Stimulated activated CD8-positive, alpha-beta memory T cell treated with anti-CD3 and anti-CD28 coated beads, Interleukin-15, amount 100 ng/mL, for 24 hours (primary cell): ENCODE results near the gene SPRED1.

Experiments used
- DNase-seq: peaks from one replicate; pipeline ENCODE4 v3.0.0-alpha.2; 2020; ENCODE audit warnings: low read depth

Gene SPRED1

DNA sequence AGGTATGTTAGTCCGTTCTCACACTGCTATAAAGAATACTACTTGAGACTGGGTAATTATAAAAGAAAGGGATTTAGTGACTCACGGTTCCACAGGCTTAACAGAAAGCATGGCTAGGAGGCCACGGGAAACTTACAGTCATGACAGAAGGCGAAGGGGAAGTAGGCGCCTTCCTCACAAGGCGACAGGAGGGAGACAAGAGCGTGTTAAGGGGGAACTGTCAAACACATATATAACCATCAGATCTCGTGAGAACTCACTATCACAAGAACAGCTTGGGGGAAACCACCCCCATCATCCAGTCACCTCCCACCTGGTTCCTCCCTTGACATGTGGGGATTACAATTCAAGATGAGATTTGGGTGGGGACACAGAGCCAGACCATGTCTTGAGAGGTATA lies 30.4 kb downstream of the SPRED1 start:
- DNase-seq: no peak

DNA sequence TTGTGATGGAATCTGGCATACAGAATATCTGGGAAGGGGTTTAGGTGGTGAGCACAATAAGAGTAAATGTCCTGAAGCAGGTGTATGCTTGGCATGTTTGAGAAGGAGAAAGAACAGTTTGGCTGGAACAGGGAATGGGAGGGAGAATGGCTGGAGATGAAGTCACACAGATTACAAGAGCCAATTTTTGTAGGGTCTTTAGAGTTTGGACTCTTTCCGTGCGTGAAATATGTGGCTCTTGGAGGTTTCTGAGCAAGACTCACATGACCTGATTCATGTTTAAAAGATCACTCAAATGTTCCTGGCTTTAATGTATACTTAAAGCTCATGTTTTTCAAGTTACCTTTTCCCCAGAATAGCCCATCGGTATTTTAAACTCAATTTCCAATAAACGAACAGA lies 32.8 kb downstream of the SPRED1 start:
- DNase-seq: no peak

DNA sequence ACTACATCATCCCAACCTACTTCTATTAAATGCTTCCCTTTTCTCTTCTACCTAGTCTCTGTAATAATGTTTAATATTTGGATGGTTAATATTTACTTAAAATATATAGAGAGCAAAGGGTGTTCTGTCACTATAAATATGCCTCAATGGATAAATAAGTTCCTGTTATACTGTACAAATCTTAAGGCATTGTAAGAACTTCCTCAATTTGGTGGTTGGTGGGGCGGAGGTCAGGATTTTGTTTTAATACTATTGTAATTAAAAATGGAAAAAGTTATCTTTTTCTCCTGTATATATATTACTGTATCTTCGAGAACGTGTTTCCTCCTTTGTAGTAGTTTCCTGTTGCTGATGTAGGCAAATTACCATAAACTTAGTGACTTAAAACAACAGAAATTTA lies 41.5 kb downstream of the SPRED1 start:
- DNase-seq: no peak

DNA sequence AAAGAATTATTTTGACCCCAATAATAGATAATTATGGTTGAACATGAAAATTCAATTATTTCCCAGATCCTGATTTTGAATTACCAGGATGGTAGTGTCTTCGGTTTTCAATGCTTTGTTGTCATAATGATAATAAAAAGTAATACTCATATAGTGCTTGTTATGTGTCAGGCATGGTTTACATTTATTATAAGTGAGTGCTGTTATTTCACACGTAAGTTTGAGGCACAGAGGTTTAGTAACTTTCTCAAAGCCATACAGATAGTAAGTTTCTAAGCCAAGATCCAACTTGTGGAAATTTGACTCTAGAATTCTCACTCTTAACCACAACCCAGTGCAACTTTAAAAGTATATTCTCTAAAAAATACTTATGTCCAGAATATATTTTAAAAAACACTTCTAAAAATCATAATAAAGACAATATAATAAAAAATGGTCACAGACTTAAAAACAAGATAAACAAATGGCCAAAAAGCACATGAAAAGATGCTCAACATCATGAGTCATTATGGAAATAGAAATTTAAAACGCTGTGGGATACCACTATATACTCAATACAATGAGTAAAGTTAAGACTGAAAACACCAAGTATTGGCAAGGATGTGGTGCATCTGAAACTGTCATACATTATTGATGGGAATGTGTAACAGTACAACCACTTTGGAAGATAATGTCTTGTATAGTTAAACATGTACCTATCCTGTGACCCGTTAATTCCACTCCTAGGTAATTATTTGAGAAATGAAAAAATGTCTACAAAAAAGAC lies 45.2 kb downstream of the SPRED1 start:
- no peak for DNase-seq

DNA sequence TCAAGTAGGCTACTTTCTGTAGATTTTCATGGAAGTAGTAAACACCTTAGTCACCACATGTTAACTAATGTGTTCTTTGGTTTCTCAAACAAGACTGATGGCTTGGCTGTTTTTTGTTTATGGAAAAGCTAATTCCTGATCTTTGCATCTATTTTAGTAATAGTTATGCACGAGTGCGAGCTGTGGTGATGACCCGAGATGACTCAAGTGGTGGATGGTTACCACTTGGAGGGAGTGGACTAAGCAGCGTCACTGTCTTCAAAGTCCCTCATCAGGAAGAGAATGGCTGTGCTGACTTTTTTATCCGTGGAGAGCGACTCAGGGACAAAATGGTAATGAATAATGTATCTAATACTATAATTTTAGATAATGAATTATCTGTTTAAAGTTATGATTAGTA lies 46.6 kb downstream of the SPRED1 start:
- DNase-seq: no peak

DNA sequence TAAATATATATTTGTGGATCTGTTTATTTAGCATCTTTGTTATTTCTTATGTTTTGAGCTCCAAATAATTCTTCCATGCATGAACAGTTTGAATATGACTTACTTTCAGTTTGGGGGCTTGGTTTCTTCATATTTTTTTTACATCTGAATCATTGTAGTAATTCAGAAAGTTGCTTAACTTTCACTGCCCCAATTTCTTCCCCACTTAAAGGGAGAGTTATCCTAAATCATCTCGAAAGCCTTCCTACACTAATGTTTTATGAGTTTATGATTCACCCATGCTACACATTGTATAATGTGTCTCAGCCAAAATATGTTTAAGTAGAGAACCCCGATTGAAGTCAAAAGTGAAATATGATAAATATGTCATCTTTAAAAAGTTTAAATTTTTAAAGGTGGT lies 47.8 kb downstream of the SPRED1 start:
- DNase-seq: no peak

DNA sequence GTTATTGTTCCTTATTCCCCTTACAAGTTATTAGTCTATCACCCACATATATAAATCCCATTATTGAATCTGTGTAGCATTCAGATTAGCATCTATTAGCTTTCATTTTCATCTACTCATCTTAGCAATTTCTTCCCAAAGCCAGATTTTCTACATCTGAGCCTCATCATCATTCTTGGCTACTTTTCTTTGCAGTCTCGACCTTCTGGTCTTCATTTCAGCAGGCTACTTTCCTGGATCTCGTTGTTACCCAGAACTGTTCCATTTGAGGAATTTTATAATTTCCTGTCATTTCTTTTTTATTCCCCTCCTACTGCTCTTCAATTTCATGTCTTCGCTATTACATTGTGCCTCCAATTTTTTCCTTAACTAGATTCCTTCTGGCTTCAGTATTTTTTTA lies 51.8 kb downstream of the SPRED1 start:
- DNase-seq: no peak

DNA sequence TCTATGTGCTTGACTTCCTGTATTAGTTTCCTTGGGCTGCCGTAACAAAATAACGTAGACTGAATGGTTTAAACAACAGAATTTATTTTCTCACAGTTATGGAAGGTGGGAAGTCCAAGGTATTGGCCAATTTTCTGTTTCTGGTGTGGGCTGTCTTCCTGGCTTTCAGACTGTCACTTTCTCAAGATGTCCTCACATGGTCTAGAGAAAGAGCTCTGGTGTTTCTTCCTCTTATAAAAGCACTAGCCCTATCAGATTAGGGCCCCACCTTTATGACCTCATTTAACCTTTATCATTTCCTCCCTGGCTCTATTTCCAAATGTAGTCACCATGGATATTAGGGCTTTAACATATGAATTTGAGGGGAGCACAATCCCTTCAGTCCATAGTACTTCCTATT lies 54.6 kb downstream of the SPRED1 start:
- no peak for DNase-seq

DNA sequence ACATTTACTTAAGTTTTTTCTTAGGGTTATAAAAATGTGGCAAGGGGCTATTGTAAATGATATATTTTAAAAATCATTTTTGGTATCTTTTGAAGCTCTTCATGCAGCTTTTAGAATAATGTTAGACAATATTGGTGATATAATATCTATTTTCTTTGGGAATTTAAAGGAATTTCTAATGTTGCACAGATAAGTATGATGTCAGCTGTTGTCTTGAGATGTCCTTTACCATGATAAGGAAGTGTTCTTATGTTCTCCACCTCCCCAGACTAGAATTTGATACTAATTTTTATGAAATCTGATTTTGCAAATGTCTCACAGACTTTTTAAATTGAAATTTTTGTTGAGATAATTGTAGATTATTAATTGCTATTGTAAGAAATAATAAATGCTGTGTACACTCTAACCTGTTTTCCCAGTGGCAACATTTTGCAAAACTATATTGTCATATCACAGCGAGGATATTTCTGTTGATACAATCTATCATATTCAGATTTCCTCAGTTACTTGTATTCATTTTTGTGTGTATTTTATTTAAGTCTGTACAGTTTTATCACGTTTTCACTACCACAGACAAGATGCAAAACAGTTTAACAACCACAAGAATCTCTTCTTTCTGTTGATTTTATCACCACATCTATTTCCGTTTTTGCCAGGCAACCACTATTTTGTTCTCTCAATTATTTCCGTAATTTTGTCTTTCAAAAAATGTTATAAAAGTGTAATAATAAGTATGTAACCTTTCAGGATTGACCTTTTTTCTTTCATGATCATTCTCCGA lies 55.4 kb downstream of the SPRED1 start:
- no peak for DNase-seq

DNA sequence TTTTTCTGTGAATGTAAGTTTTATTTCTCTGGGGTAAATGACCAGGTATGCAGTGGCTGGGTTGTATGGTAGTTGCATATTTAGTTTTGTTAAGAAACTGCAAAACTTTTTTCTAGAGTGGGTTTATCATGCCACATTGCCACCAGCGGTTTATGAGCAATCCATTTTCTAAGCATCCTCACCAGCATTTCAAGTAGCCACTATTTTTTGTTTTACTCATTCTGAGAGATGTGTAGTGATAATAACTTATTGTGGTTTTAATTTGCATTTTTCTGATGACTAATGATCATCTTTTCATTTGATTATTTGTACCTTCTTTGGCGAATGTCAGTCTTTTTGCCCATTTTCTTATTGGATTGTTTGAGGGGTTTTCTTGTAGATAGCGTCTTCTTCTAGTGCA lies 56.2 kb downstream of the SPRED1 start:
- DNase-seq: no peak

DNA sequence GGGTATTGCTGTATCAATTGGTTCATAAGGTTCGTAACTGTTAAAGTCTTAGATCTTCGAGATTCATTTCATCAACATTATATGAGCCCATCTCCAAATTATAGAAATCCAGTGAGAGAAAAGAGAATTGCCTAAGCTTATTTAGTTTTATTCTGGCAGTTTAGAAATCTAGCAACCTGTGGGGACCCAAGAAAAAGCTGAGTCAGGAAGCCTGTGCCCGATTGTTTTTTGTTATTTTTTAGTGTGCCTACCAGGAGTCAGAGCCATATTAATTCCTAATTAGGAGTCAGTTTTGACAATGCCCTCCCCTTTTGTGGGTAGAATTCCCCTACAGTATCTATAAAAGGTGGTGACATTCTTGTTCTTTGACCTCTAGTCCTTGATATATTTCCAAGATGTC lies 59.6 kb downstream of the SPRED1 start:
- DNase-seq: no peak

DNA sequence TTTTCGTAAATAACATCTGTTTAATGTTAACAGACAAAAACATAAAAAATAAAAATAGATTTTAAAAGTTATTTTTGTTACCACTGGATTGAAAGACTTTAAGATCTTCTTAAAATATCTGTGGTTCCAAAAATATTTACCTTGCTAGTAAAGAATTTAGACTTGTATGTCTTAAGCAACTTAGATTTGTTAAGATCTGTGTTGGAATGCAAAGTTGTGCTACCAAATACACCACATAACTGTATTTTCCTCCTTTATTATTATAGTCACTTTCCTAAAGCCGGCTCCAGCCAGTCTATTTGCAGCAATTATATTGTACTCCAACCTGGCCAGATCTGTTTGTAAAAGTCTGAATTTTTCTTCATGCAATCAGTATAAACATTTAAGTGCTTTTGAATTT lies 63.7 kb downstream of the SPRED1 start:
- no peak for DNase-seq

DNA sequence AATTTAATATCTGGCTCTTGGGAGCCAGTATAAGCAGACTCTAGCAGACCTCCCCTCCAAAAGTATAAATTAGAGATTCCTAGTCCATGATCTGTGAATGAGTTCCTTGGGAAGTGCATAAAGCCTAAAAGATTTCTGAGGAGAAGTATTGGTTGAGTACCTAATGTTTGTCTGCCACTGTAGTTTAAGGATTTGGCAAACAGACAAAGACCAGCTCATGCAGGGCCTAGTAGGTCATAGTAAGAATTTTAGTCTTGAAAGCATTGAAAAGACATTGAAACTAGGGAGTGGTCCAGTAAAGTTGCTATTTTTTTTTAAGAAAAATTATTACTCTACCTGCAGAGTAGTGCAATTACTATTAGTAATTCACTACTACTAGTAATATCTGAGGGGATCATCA lies 67.5 kb downstream of the SPRED1 start:
- DNase-seq: no peak

DNA sequence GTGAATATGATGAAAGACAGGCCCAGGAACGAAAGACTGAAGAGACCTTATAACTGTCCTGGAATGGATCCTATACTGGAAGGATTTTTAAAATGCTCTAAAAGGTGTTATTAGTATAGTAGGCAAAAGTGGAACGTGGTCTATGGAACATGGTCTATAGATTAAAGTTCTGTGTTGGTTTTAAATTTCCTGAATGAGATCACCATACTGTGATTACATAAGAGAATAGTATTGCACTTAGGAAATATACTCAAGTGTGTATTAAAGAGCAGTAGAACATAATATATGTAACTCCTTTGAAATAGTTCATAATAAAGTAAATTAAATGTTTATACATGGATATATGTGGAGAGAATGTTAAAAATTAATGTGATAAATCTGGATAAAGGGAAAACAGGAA lies 68.2 kb downstream of the SPRED1 start:
- DNase-seq: no peak

DNA sequence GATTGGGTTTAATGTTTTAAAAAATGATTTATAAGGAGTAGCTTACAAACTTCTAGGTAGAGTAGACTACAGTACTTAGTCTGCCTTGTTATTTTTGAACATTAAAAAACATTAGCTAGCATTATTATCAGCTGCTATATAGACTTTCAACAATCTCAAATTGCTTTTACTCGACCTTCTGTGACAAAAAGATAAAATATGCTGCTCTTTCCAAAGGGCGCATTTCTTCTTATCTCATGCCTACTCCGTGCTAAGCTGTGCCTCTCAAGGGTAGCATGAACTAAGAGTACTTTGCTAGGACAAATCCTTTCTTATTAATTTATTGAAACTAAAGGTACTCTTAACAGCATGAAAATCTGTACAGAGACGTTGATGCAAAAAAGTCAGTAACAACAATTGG lies 71.3 kb downstream of the SPRED1 start:
- DNase-seq: no peak

DNA sequence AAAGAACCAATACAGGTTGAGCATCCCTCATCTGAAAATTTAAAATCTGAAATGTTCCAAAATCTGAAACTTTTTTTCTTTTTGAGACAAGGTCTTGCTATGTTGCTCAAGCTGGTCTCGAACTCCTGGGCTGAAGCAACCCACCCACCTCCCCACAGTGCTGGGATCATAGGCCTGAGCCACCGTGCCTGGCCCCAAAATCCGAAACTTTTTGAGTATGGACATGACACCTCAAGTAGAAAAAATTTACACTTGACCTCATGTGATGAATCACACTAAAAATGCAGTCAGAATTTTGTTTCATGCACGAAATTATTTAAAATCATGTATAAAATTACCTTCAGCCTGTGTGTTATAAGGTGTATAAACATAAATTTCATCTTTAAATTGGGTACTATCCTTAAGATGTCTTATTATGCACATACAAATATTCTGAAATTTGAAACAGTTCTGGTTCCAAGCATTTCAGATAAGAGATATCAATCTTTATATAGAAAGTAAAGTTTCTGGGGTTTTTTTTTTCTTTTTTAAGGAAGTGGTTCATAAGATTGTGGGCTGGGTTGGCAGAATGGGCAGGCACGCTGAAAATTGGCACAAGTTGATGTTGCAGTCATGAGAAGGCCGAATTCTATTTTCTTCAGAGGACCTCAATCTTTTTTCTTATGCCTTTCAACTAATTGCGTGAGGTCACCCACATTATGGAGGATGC lies 72.5 kb downstream of the SPRED1 start:
- no peak for DNase-seq

DNA sequence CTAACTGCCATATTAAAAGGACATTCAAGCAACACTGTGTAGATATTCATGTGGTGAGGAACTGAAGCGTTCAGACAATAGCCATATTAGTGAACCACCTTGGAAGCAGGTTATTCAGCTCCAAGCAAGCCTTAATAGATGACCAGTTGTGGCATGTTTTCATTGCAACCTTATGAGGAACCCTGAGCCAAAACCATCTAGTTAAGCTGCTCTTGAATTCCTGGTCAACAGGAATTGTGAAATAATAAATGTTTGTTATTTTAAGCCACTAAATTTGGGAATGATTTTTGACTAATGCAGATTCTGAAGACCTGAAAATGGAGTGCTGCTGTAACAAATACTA lies 73.0 kb downstream of the SPRED1 start:
- DNase-seq: no peak

DNA sequence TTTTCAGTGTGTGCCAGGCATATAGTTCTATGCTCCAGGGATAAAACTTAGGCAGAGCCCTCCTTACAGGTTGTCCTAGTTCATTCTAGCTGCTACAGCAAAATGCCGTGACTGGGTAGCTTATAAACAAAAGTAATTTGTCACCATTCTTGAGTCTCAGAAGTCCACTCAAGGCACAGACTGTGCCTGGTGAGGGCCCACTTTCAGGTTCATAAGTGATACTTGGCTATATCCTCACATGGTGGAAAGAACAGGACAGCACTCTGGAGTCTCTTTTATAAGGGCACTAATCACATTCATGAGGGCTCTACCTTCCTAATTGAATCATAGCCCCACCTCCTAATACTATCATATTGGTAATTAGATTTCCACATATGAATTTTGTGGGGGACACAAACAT lies 80.1 kb downstream of the SPRED1 start:
- DNase-seq: no peak

DNA sequence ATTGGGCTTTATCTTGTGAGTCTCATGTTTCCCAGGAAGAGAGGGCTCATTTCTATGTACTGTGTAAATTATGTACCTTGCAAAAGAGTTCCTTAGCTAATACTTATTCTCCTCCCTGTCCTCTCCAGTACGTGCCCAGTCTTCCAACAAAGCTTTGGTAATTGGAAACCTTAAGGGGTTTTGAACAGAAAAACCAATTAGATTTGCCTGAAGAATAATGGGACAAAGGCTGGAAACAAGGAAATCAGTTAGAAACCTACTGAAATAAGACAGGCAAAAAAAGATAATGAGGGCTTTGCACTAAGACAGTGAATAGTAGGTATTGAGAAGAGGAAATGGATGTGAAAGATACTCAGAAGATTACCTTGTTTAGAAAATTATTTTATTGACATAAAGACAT lies 82.5 kb downstream of the SPRED1 start:
- DNase-seq: no peak

DNA sequence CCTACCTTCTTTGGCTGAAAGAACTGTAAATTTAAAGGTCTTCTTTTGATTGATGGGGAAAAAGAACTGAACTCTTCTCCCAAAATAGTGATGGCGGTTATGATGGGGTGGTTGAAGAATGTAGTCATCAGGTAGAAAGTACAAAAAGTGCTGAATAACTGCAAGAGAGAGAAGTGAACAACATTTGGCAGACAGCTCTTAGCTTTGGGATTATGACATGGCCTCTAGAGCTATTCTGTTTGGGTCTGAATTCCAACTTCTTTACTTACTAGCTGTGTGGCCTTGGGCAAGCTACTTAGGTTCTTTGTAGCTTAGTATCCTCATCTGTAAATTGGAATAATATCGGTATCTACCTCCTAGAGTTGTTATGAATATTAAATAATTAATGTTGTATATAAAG lies 91.7 kb downstream of the SPRED1 start:
- no peak for DNase-seq

DNA sequence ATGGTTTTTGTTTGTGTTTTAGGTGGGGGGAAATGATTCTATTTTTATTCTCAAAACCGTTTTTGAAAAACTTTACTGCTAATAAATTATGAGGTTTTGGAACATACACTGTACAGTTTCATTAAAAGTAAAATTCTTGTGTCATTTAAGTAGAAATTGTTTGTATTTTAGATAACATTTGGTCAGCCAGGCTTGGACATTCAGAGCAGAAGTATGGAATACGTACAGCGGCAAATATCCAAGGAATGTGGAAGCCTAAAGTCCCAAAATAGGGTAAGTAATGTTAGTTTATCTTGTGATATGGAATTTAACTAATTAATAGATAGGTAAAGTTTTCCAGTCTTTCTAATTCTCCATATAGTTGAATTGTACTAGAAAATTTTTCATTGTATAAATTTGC lies 96.6 kb downstream of the SPRED1 start:
- DNase-seq: no peak

DNA sequence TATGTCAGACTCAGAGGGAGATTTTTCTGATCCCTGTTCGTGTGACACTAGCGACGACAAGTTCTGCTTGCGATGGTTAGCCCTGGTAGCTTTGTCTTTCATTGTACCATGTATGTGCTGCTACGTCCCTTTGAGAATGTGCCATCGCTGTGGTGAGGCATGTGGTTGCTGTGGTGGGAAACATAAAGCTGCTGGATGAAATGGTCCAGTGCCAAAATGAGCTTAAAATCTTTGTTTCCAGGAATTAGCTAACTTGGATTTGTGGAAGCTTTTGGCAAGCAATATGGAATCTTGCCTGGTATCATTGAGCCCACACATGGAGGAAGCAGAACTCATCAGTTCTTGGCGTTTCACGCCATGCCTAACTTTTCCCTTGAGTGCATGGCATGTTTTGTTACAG lies 98.8 kb downstream of the SPRED1 start:
- no peak for DNase-seq

DNA sequence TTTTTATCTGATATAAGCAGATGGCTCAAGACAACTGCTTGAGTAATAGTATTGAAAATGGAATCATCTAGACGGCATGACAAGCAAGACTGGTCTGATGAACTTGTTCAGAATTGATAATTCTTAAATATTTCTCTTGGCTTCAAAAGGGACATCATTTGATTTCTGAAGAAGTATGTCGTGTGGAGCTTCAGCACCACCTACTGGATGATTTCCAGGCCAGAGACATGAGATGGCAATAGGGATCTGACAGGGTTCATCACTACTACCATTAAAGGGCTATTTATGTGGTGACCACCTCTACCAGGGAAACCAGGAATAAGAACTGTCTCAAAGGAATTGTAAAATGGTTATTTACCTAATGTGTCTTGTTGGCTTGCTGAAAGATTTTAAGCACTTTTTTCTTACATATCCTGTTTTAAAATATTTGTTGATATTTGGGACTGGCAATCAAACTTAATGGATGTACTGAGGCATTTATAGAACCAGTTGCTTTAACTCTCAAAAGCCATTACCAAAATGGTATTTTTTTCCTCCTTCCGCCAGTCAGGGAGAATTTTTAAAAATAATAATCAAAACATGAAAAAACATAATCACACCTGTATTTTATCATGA lies 101.8 kb downstream of the SPRED1 start:
- DNase-seq: peak; percentile 3
